ENCODE data around the gene SPCS2.
"Not testable (repeated sequence)": the region's sequence is repeated elsewhere in the genome, so short reads cannot be mapped to it uniquely, and the experiment has no call there.

SPCS2 gene

GRCh38 chr11:75002516-75002915 is 53.5 kb downstream of the SPCS2 start:
- no peak for DNase-seq

- DNase-seq = no peak
Measured at GRCh38 chr11:75004215-75004614, 55.1 kb downstream of the SPCS2 start.

GRCh38 chr11:75011357-75011756 is 62.3 kb downstream of the SPCS2 start:
- DNase-seq = no peak

- no peak for DNase-seq
Measured at GRCh38 chr11:75011872-75012271, 62.8 kb downstream of the SPCS2 start.

GRCh38 chr11:75013051-75013450 is 64.0 kb downstream of the SPCS2 start:
- DNase-seq = no peak

GRCh38 chr11:75014129-75014528 is 65.1 kb downstream of the SPCS2 start:
- DNase-seq = no peak

GRCh38 chr11:75019200-75019599 is 70.1 kb downstream of the SPCS2 start:
- DNase-seq = not testable (repeated sequence)

- not testable (repeated sequence) for DNase-seq
Measured at GRCh38 chr11:75020328-75020727, 71.3 kb downstream of the SPCS2 start.

- DNase-seq = no peak
Measured at GRCh38 chr11:75022296-75022695, 73.2 kb downstream of the SPCS2 start.

GRCh38 chr11:75022759-75023396 is 73.8 kb downstream of the SPCS2 start:
- peak; percentile 87 for DNase-seq

GRCh38 chr11:75023446-75024067 is 74.5 kb downstream of the SPCS2 start:
- no peak for DNase-seq

GRCh38 chr11:75024068-75024449 is 75.0 kb downstream of the SPCS2 start:
- DNase-seq = no peak

- no peak for DNase-seq
Measured at GRCh38 chr11:75024764-75025211, 75.7 kb downstream of the SPCS2 start.

GRCh38 chr11:75025561-75025960 is 76.5 kb downstream of the SPCS2 start:
- no peak for DNase-seq

GRCh38 chr11:75028321-75028720 is 79.3 kb downstream of the SPCS2 start:
- DNase-seq = no peak
